Measurements from ENCODE around the gene ITM2A. TPM values are rescaled to one million over a fixed set of nuclear protein-coding genes. Genes with fewer than 3 reads are reported as not detected.

The ITM2A gene
- polyA plus RNA-seq, 1 donor (not counting 4 experiments of a cell fraction or from before 2014, with no cell fraction given): 64.4 TPM

- Histone ChIP-seq H3K79me2 (ENCODE audit: control insufficient read depth, insufficient read depth, low read length) (no peaks in the 10 kb centered on the region), H3K36me3 (ENCODE audit: control insufficient read depth in 2 of 2, extremely low read depth in 1 of 2, insufficient read depth in 2 of 2, low read length in 2 of 2) (no peaks in the 10 kb centered on the region), H3K4me1 (ENCODE audit: control insufficient read depth, extremely low read depth, insufficient read depth, low read length) (no peaks in the 10 kb centered on the region), H3K27me3 (ENCODE audit: control insufficient read depth, extremely low read depth, insufficient read depth, low read length) (no peaks in the 10 kb centered on the region), H3K9me3 (ENCODE audit: control insufficient read depth, low read depth, low read length) (no peaks in the 10 kb centered on the region), H3K4me3 (ENCODE audit: control insufficient read depth in 2 of 3, extremely low read depth in 1 of 3, insufficient read depth in 2 of 3, low read depth in 1 of 3, low read length in 3 of 3) (no peak overlapping the region), H4K20me1 (ENCODE audit: control insufficient read depth, extremely low read depth, insufficient read depth, low read length) (no peaks in the 10 kb centered on the region), H3K4me2 (ENCODE audit: control insufficient read depth, extremely low read depth, insufficient read depth, low read depth, low read length) (no peak overlapping the region), H3K9ac (ENCODE audit: control insufficient read depth, extremely low read depth, insufficient read depth, low read length) (no peak overlapping the region), H2AFZ (ENCODE audit: control insufficient read depth, low read length) (no peak overlapping the region), H3K27ac (ENCODE audit: control insufficient read depth, insufficient read depth, low read length) (no peak overlapping the region), H3K9me1 (ENCODE audit: control insufficient read depth, extremely low read depth, insufficient read depth, low read length) (no peaks in the 10 kb centered on the region)
- DNase-seq (ENCODE audit: low read depth, low spot score) (no peak), FAIRE-seq (no peak)
- dilution Hi-C loops (cut with MboI; ENCODE audit: extremely low pct_ligation_motif_present, low sequenced_read_pairs): no loop called here
- TF ChIP-seq CTCF (optimal IDR thresholded peaks at IDR 0.05 in 1 of 3, IDR thresholded peaks at IDR 0.05 in 1 of 3, conservative IDR thresholded peaks at IDR 0.05 in 1 of 3; ENCODE audit: extremely low read depth in 1 of 3, insufficient read depth in 2 of 3, low read length in 3 of 3): no peak
- TF ChIP-seq EZH2 (IDR thresholded peaks at IDR 0.05; ENCODE audit: low read length): no peak
Measured at GRCh38 chrX:79375340-79375739, 8.2 kb upstream of the ITM2A start.

GRCh38 chrX:79371640-79372039 is 4.5 kb upstream of the ITM2A start:
- no peak for DNase-seq (ENCODE audit: low read depth, low spot score)
- FAIRE-seq: no peak
- no peak overlapping the region for H3K4me2 ChIP-seq (ENCODE audit: control insufficient read depth, extremely low read depth, insufficient read depth, low read depth, low read length)
- H3K4me1 ChIP-seq (ENCODE audit: control insufficient read depth, extremely low read depth, insufficient read depth, low read length): peaks cover 8% of the 10 kb centered on the region
- no peaks in the 10 kb centered on the region for H3K36me3 ChIP-seq (ENCODE audit: control insufficient read depth in 2 of 2, extremely low read depth in 1 of 2, insufficient read depth in 2 of 2, low read length in 2 of 2)
- no peak overlapping the region for H3K4me3 ChIP-seq (ENCODE audit: control insufficient read depth in 2 of 3, extremely low read depth in 1 of 3, insufficient read depth in 2 of 3, low read depth in 1 of 3, low read length in 3 of 3)
- H3K27me3 ChIP-seq (ENCODE audit: control insufficient read depth, extremely low read depth, insufficient read depth, low read length): no peaks in the 10 kb centered on the region
- no peaks in the 10 kb centered on the region for H3K9me3 ChIP-seq (ENCODE audit: control insufficient read depth, low read depth, low read length)
- no peak overlapping the region for H2AFZ ChIP-seq (ENCODE audit: control insufficient read depth, low read length)
- no peaks in the 10 kb centered on the region for H4K20me1 ChIP-seq (ENCODE audit: control insufficient read depth, extremely low read depth, insufficient read depth, low read length)
- no peaks in the 10 kb centered on the region for H3K79me2 ChIP-seq (ENCODE audit: control insufficient read depth, insufficient read depth, low read length)
- TF ChIP-seq EZH2 (IDR thresholded peaks at IDR 0.05; ENCODE audit: low read length): no peak
- TF ChIP-seq CTCF (optimal IDR thresholded peaks at IDR 0.05 in 1 of 3, IDR thresholded peaks at IDR 0.05 in 1 of 3, conservative IDR thresholded peaks at IDR 0.05 in 1 of 3; ENCODE audit: extremely low read depth in 1 of 3, insufficient read depth in 2 of 3, low read length in 3 of 3): no peak
- no peak overlapping the region for H3K27ac ChIP-seq (ENCODE audit: control insufficient read depth, insufficient read depth, low read length)
- H3K9ac ChIP-seq (ENCODE audit: control insufficient read depth, extremely low read depth, insufficient read depth, low read length): no peak overlapping the region
- dilution Hi-C loops (cut with MboI; ENCODE audit: extremely low pct_ligation_motif_present, low sequenced_read_pairs): no loop called here
- H3K9me1 ChIP-seq (ENCODE audit: control insufficient read depth, extremely low read depth, insufficient read depth, low read length): no peaks in the 10 kb centered on the region

All from keratinocyte (primary cell).